IPS-NIHi7 (cell line): ENCODE data around the gene TLDC2.

Source experiments
- DNase-seq: peaks from one replicate; pipeline ENCODE4 v3.0.0; 2012; ENCODE audit warnings: mixed read lengths; ENCODE audit errors: extremely low spot score

The TLDC2 gene

GRCh38 chr20:36849333-36850065, 26.4 kb upstream of the TLDC2 start:
- DNase-seq = no peak

- DNase-seq = no peak
Observed at GRCh38 chr20:36850759-36851158, 25.2 kb upstream of the TLDC2 start.

GRCh38 chr20:36851490-36851889, 24.4 kb upstream of the TLDC2 start:
- no peak for DNase-seq

GRCh38 chr20:36852187-36852586, 23.8 kb upstream of the TLDC2 start:
- DNase-seq = no peak

- no peak for DNase-seq
Observed at GRCh38 chr20:36854348-36855240, 21.3 kb upstream of the TLDC2 start.

GRCh38 chr20:36855241-36855657, 20.7 kb upstream of the TLDC2 start:
- DNase-seq = no peak

- DNase-seq = no peak
Observed at GRCh38 chr20:36856195-36856594, 19.7 kb upstream of the TLDC2 start.

GRCh38 chr20:36856691-36857635, 19.0 kb upstream of the TLDC2 start:
- no peak for DNase-seq

GRCh38 chr20:36859282-36859555, 16.7 kb upstream of the TLDC2 start:
- no peak for DNase-seq

GRCh38 chr20:36859700-36860330, 16.1 kb upstream of the TLDC2 start:
- no peak for DNase-seq

- no peak for DNase-seq
Observed at GRCh38 chr20:36860339-36860738, 15.6 kb upstream of the TLDC2 start.

GRCh38 chr20:36860811-36861624, 14.9 kb upstream of the TLDC2 start:
- no peak for DNase-seq

GRCh38 chr20:36861625-36861874, 14.4 kb upstream of the TLDC2 start:
- DNase-seq = no peak

GRCh38 chr20:36861875-36862801, 13.8 kb upstream of the TLDC2 start:
- DNase-seq = no peak

GRCh38 chr20:36862857-36863668, 12.9 kb upstream of the TLDC2 start:
- DNase-seq = no peak

- DNase-seq = no peak
Observed at GRCh38 chr20:36865076-36865860, 10.7 kb upstream of the TLDC2 start.

GRCh38 chr20:36865861-36866149, 10.1 kb upstream of the TLDC2 start:
- DNase-seq = no peak

- DNase-seq = no peak
Observed at GRCh38 chr20:36866164-36866563, 9.8 kb upstream of the TLDC2 start.
